Measurements from ENCODE around the gene DNAJB4. TPM values are rescaled to one million over a fixed set of nuclear protein-coding genes. Genes with fewer than 3 reads are reported as not detected.

DNAJB4 gene
- total RNA-seq, 1 experiment from 2014 or later, result 26.0 TPM

DNA sequence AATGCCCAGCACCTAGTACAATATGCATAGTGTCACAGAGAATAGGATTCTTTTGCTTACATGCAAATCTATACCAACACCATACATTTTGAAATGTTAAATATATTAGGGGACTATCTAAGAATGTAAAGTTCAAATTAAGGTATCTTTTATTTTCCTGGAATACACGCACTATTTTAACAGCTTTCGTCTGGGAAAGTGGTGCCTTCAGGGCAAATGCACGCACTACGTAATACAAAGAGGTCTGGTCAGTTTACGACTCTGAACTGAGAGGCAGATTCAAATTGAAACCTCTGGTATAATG, 26.8 kb upstream of the DNAJB4 start:
- no peaks in the 10 kb centered on the region for H3K27me3 ChIP-seq (ENCODE audit: insufficient read depth, low read length)
- H3K27ac ChIP-seq (ENCODE audit: low read depth, low read length), result peak overlapping the region; percentile 80
- RAD21 ChIA-PET (ENCODE audit: low non-redundant PET in 1 of 2, low total read pairs in 2 of 2, uncharacterized antibody in 2 of 2, unreplicated experiment in 2 of 2), result no interaction called here
- H3K9me2 ChIP-seq (ENCODE audit: insufficient read depth), result no peaks in the 10 kb centered on the region
- POLR2A ChIA-PET, result interaction anchor here (1.4 to 6.1 kb wide), 2 partner anchors 7 to 24 kb away, joined by 3 to 129 read pairs; partner anchors contain the start of gene DNAJB4
- DNase-seq (ENCODE audit: low read depth, low spot score), result no peak
- peaks cover 99% of the 10 kb centered on the region for H3K79me2 ChIP-seq (ENCODE audit: insufficient read depth, low read length)
- no peak for ATAC-seq
- intact Hi-C loops (cut with micrococcal nuclease), result loop anchor here (5.0 kb wide), 1 partner anchor 291 kb away; no protein-coding TSS in a partner anchor
- H3K4me1 ChIP-seq (ENCODE audit: control insufficient read depth in 1 of 2, insufficient read depth in 2 of 2, low read length in 2 of 2), result peaks cover 12 to 20% of the 10 kb centered on the region in 2 experiments
- H3K36me3 ChIP-seq (ENCODE audit: control insufficient read depth in 1 of 2, insufficient read depth in 2 of 2, low read length in 2 of 2), result peaks cover 8 to 26% of the 10 kb centered on the region in 2 experiments
- H2AFZ ChIP-seq (ENCODE audit: low read depth, low read length, poor library complexity, severe bottlenecking), result no peak overlapping the region
- peak overlapping the region; percentile 83 for H3K4me2 ChIP-seq (ENCODE audit: low read length)
- H3K4me3 ChIP-seq (replicated peaks in 1 of 2; ENCODE audit: low read depth in 1 of 2, low read length in 2 of 2), result peak overlapping the region; percentile 99
- TF ChIP-seq EGR1 (IDR thresholded peaks at IDR 0.05; ENCODE audit: low read depth), result no peak
- TF ChIP-seq EZH2 (IDR thresholded peaks at IDR 0.05), result no peak
- TF ChIP-seq JUND (IDR thresholded peaks at IDR 0.05), result no peak; the same call in 1 of the 2 replicates
- TF ChIP-seq, protein P1, sequence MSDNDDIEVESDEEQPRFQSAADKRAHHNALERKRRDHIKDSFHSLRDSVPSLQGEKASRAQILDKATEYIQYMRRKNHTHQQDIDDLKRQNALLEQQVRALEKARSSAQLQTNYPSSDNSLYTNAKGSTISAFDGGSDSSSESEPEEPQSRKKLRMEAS (IDR thresholded peaks at IDR 0.05), result no peak
- TF ChIP-seq, protein P2, sequence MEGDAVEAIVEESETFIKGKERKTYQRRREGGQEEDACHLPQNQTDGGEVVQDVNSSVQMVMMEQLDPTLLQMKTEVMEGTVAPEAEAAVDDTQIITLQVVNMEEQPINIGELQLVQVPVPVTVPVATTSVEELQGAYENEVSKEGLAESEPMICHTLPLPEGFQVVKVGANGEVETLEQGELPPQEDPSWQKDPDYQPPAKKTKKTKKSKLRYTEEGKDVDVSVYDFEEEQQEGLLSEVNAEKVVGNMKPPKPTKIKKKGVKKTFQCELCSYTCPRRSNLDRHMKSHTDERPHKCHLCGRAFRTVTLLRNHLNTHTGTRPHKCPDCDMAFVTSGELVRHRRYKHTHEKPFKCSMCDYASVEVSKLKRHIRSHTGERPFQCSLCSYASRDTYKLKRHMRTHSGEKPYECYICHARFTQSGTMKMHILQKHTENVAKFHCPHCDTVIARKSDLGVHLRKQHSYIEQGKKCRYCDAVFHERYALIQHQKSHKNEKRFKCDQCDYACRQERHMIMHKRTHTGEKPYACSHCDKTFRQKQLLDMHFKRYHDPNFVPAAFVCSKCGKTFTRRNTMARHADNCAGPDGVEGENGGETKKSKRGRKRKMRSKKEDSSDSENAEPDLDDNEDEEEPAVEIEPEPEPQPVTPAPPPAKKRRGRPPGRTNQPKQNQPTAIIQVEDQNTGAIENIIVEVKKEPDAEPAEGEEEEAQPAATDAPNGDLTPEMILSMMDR (IDR thresholded peaks at IDR 0.05 in 2 of 3, conservative IDR thresholded peaks at IDR 0.05 in 1 of 3; ENCODE audit: borderline replicate concordance in 1 of 3, insufficient read depth in 1 of 3, low read depth in 2 of 3, low read length in 2 of 3), result no peak
- TF ChIP-seq CBX3 (IDR thresholded peaks at IDR 0.05; ENCODE audit: low read depth), result no peak
- TF ChIP-seq YY1 (IDR thresholded peaks at IDR 0.05; ENCODE audit: extremely low read depth, insufficient replicate concordance, low read depth, low read length), result no peak
- TF ChIP-seq EZH2phosphoT487 (IDR thresholded peaks at IDR 0.05; ENCODE audit: borderline replicate concordance), result no peak
- no peak for TF ChIP-seq RAD21 (IDR thresholded peaks at IDR 0.05; ENCODE audit: low read depth)
- TF ChIP-seq, protein P3, sequence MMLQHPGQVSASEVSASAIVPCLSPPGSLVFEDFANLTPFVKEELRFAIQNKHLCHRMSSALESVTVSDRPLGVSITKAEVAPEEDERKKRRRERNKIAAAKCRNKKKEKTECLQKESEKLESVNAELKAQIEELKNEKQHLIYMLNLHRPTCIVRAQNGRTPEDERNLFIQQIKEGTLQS (IDR thresholded peaks at IDR 0.05), result no peak
- TF ChIP-seq, protein P4, sequence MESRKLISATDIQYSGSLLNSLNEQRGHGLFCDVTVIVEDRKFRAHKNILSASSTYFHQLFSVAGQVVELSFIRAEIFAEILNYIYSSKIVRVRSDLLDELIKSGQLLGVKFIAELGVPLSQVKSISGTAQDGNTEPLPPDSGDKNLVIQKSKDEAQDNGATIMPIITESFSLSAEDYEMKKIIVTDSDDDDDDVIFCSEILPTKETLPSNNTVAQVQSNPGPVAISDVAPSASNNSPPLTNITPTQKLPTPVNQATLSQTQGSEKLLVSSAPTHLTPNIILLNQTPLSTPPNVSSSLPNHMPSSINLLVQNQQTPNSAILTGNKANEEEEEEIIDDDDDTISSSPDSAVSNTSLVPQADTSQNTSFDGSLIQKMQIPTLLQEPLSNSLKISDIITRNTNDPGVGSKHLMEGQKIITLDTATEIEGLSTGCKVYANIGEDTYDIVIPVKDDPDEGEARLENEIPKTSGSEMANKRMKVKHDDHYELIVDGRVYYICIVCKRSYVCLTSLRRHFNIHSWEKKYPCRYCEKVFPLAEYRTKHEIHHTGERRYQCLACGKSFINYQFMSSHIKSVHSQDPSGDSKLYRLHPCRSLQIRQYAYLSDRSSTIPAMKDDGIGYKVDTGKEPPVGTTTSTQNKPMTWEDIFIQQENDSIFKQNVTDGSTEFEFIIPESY (IDR thresholded peaks at IDR 0.05; ENCODE audit: extremely low read depth, insufficient replicate concordance, low read length), result no peak
- H3K9ac ChIP-seq (ENCODE audit: low read length), result peak overlapping the region; percentile 100
- BruUV-seq (replicated peaks), result no TSS peak
- H3K9me3 ChIP-seq (ENCODE audit: control insufficient read depth in 1 of 2, insufficient read depth in 1 of 2, low read depth in 1 of 2, low read length in 2 of 2), result no peaks in the 10 kb centered on the region
- H4K20me1 ChIP-seq (ENCODE audit: insufficient read depth), result peaks cover 26% of the 10 kb centered on the region; the same call in 1 of the 2 replicates
- CTCF ChIA-PET, result interaction anchor here (1.3 kb wide), 1 partner anchor 136 kb away, joined by 7 read pairs; no protein-coding TSS in a partner anchor

Data from HCT116 (cell line).